ENCODE data around the gene AKT1S1.

AKT1S1 gene

DNA sequence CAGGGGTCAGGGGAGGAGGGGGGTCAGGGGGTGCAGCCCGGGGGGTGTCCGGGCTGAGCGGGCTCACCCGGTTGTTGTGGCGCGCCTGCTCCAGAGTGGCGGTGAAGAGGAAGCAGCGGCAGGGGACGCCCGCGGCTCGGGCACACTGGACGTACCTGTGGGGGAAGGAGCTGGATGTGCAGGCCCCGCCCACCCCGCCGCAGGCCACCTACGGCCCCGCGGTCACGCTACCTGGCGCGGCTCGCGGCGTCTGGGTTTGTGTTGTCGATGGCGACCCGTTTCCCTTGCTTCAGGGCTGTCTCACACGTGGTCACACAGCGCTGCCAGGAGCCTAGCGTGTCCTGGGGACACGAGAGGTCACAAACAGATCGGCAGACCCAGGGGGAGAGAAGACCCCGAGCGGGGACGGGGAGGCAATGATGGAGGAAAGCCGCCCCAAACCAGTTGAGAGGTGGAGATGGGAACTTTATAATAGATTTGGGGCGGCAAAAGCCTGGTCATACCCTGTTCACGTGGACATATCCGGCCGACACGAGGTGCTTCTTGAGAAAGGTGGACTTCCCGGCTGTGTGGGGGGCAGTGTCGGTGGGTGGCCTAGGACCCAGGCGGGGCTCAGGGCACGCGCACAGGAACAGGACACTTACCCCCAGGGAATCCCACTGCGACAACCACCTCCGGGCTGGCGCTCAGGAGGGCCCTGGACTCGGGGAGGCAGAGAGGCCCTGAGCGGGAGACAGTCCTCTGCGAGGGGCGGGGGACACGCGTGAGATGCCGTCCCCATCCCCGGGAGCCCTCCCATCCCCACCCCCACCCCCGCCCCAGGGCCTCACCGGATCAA, 15.4 kb downstream of the AKT1S1 start:
- Histone ChIP-seq H3K36me3 (ENCODE audit: control insufficient read depth in 4 of 4, insufficient read depth in 4 of 4, low read length in 3 of 4) (peaks cover 3 to 77% (median 61%) of the 10 kb centered on the region in 4 experiments), H3K9me3 (ENCODE audit: control extremely low read depth in 1 of 5, control insufficient read depth in 4 of 5, insufficient read depth in 2 of 5, low read depth in 1 of 5, low read length in 4 of 5) (no peaks in the 10 kb centered on the region), H3K4me1 (ENCODE audit: control extremely low read depth in 1 of 4, control insufficient read depth in 4 of 4, insufficient read depth in 4 of 4, low read length in 3 of 4) (peaks cover 5 to 19% (median 17%) of the 10 kb centered on the region in 4 experiments), H3K27me3 (replicated peaks in 2 of 5; ENCODE audit: control insufficient read depth in 4 of 5, insufficient read depth in 5 of 5, low read length in 4 of 5) (no peaks in the 10 kb centered on the region), H3K27ac (ENCODE audit: insufficient read depth in 1 of 2, low read depth in 1 of 2, low read length in 2 of 2, poor library complexity in 1 of 2, severe bottlenecking in 2 of 2) (no peak overlapping the region), H3K4me3 (ENCODE audit: control insufficient read depth in 1 of 7, extremely low read depth in 1 of 7, insufficient read depth in 4 of 7, low read depth in 2 of 7, low read length in 6 of 7) (no peak overlapping the region)
- 96% methylated on average over 36 of the region's 60 CpGs for WGBS (ENCODE audit: insufficient coverage)
- DNase-seq = no peak
- ChIA-PET CTCF (interaction anchor here (1.4 kb wide), 1 partner anchor 29 kb away, joined by 4 read pairs; no protein-coding TSS in a partner anchor), POLR2A (no interaction called here)

DNA sequence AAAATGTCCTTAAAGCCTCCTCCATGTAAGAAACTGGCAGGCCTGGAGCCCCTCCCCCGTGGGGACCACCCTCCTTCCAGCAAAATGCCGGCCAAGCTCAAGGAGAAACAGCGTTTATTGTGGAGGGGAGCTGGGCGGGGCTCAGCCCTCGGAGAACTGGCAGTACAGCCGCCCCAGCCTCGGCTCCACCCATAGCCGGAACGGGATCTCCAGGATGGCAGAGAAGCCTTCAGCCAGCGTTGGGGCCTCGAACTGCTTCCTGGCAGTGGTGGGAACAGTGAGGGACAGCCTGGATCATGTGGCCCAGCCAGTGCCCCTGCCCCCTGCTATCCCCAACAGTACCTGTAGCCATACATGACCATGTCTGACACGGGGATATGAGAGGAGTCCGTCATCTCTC, 16.0 kb downstream of the AKT1S1 start:
- Histone ChIP-seq H3K4me1 (ENCODE audit: control extremely low read depth in 1 of 4, control insufficient read depth in 4 of 4, insufficient read depth in 4 of 4, low read length in 3 of 4) (peaks cover 0 to 12% (median 11%) of the 10 kb centered on the region in 4 experiments), H3K4me3 (ENCODE audit: control insufficient read depth in 1 of 7, extremely low read depth in 1 of 7, insufficient read depth in 4 of 7, low read depth in 2 of 7, low read length in 6 of 7) (no peak overlapping the region), H3K27me3 (replicated peaks in 2 of 5; ENCODE audit: control insufficient read depth in 4 of 5, insufficient read depth in 5 of 5, low read length in 4 of 5) (no peaks in the 10 kb centered on the region), H3K9me3 (ENCODE audit: control extremely low read depth in 1 of 5, control insufficient read depth in 4 of 5, insufficient read depth in 2 of 5, low read depth in 1 of 5, low read length in 4 of 5) (no peaks in the 10 kb centered on the region), H3K27ac (ENCODE audit: insufficient read depth in 1 of 2, low read depth in 1 of 2, low read length in 2 of 2, poor library complexity in 1 of 2, severe bottlenecking in 2 of 2) (no peak overlapping the region), H3K36me3 (ENCODE audit: control insufficient read depth in 4 of 4, insufficient read depth in 4 of 4, low read length in 3 of 4) (peaks cover 3 to 80% (median 64%) of the 10 kb centered on the region in 4 experiments)
- 90% methylated on average over 4 of the region's 13 CpGs for WGBS (ENCODE audit: insufficient coverage)
- DNase-seq = no peak
- ChIA-PET CTCF (interaction anchor here (0.9 kb wide), 1 partner anchor 275 kb away, joined by 3 read pairs; no protein-coding TSS in a partner anchor), POLR2A (no interaction called here)

DNA sequence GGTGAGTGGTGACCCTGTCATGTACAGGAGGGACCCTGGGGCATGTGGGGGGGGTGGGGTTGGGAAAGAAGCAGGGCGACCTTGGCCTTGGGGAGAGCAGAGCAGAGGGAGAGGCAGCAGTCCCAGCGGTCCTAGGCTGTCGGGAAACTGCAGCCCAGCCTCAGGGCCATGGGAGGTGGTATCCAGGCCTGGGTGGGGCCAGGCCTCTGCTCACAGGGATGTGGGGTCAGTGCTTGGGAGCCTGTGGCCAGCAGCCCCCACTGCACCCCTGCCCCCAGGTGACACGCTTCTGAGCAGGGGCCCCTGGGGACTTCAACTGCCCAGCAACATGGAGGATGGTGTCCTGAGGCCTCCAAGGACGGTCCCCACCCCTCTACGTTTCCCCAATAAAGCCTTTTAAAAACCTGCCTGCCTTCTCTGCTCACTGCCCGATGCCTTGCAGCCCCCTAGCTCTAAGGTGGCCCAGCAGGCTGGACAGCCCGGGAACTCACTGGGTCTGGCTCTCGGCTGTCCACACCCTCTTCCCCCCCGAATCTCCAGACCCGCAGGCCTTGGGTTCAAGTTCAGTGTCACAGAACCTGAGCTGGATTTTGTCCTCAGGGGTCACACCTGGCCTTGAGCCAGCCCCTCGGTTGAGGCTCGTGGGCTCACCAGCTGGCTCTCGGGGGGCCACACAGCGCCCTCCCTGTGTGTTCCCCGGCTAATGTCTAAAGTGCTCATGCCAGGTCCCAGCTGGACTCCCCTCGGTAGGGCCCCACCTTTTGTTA, 16.6 kb downstream of the AKT1S1 start:
- CTCF ChIA-PET = interaction anchor here (0.9 kb wide), 1 partner anchor 275 kb away, joined by 3 read pairs; no protein-coding TSS in a partner anchor
- DNase-seq = no peak
- POLR2A ChIA-PET = no interaction called here
- no peaks in the 10 kb centered on the region for H3K9me3 ChIP-seq (ENCODE audit: control extremely low read depth in 1 of 5, control insufficient read depth in 4 of 5, insufficient read depth in 2 of 5, low read depth in 1 of 5, low read length in 4 of 5)
- WGBS (ENCODE audit: insufficient coverage) = 91% methylated on average over 15 of the region's 17 CpGs
- H3K27ac ChIP-seq (ENCODE audit: insufficient read depth in 1 of 2, low read depth in 1 of 2, low read length in 2 of 2, poor library complexity in 1 of 2, severe bottlenecking in 2 of 2) = no peak overlapping the region
- H3K27me3 ChIP-seq (replicated peaks in 2 of 5; ENCODE audit: control insufficient read depth in 4 of 5, insufficient read depth in 5 of 5, low read length in 4 of 5) = no peaks in the 10 kb centered on the region
- H3K4me3 ChIP-seq (ENCODE audit: control insufficient read depth in 1 of 7, extremely low read depth in 1 of 7, insufficient read depth in 4 of 7, low read depth in 2 of 7, low read length in 6 of 7) = no peak overlapping the region
- H3K4me1 ChIP-seq (ENCODE audit: control extremely low read depth in 1 of 4, control insufficient read depth in 4 of 4, insufficient read depth in 4 of 4, low read length in 3 of 4) = peaks cover 0 to 7% (median 5%) of the 10 kb centered on the region in 4 experiments
- H3K36me3 ChIP-seq (ENCODE audit: control insufficient read depth in 4 of 4, insufficient read depth in 4 of 4, low read length in 3 of 4) = peaks cover 3 to 85% (median 67%) of the 10 kb centered on the region in 4 experiments

DNA sequence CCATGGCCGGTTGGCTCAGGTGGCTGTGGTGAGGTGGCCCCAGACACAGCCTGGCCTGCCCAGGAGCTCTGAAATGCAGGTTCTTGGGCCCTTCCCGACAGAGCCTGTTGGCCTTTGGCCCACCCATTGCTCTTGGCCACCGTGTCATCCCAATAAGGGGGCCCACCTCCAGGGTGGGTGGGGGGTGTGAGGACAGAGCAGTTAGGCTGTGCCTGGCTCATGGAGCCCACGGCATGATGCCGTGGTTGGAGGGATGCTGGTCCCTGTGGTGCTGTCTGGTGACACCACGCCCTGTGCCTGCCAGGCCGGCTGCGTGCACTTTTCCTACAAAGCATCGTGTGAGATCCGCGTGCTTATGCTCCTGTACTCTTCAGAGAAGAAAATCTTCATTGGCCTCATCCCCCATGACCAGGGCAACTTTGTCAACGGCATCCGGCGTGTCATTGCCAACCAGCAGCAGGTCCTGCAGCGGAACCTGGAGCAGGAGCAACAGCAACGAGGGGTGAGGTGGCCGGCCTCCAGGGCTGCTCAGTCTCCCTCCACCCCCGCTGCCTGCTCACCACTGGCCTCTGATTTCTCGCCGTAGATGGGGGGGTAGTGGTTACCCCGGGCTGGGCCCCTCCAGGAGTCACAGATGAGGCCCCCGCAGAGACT, 17.3 kb downstream of the AKT1S1 start:
- Histone ChIP-seq H3K4me3 (ENCODE audit: control insufficient read depth in 1 of 7, extremely low read depth in 1 of 7, insufficient read depth in 4 of 7, low read depth in 2 of 7, low read length in 6 of 7) (no peak overlapping the region), H3K27me3 (replicated peaks in 2 of 5; ENCODE audit: control insufficient read depth in 4 of 5, insufficient read depth in 5 of 5, low read length in 4 of 5) (no peaks in the 10 kb centered on the region), H3K27ac (ENCODE audit: insufficient read depth in 1 of 2, low read depth in 1 of 2, low read length in 2 of 2, poor library complexity in 1 of 2, severe bottlenecking in 2 of 2) (no peak overlapping the region), H3K9me3 (ENCODE audit: control extremely low read depth in 1 of 5, control insufficient read depth in 4 of 5, insufficient read depth in 2 of 5, low read depth in 1 of 5, low read length in 4 of 5) (no peaks in the 10 kb centered on the region), H3K36me3 (ENCODE audit: control insufficient read depth in 4 of 4, insufficient read depth in 4 of 4, low read length in 3 of 4) (peaks cover 3 to 90% (median 70%) of the 10 kb centered on the region in 4 experiments), H3K4me1 (ENCODE audit: control extremely low read depth in 1 of 4, control insufficient read depth in 4 of 4, insufficient read depth in 4 of 4, low read length in 3 of 4) (no peaks in the 10 kb centered on the region)
- ChIA-PET CTCF (no interaction called here), POLR2A (interaction anchor here (1.3 kb wide), 1 partner anchor 8 kb away, joined by 3 read pairs; the partner anchor contains the start of gene PNKP)
- DNase-seq = no peak
- 92% methylated on average over 19 of the region's 22 CpGs for WGBS (ENCODE audit: insufficient coverage)

DNA sequence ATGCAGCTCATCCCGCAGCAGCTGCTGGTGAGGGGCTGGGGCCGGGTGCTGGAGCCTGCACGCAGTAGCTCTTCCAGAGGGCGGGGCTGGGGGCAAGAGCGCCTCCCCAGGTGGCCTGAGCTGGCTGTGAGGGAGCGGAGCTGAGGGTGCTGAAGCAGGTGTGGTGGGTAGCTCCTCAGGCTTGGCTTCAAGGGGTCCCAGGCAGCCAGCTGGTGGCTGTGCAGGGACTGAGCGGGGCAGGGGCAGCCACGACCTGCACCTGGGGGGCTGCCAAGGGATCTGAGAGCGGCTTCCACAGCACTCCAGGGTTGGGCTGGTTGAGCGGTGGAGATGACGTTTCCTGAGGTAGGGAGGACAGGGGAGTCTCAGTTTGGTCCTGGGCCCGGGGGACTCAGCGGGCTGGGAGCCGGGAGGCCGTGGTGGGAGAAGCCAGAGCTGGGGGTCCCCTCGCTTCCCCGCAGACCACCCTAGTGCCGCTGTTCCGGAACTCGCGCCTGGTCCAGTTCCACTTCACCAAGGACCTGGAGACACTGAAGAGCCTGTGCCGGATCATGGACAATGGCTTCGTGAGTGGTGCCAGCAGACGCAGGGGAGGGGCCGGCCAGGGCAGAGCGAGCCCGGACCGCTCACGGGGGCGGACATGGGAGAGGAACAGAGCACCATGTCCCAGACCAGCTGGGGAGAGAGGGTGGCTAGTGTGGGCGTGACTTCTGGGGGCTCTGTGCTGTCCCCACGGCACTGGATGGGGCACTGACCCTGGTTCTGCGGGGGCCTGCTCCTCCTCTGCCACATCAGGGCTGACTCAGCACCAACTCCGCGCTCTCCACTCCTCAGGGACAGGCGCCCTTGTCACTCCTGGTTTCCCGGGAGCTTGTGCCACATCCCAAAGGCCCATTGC, 18.8 kb downstream of the AKT1S1 start:
- H3K36me3 ChIP-seq (ENCODE audit: control insufficient read depth in 4 of 4, insufficient read depth in 4 of 4, low read length in 3 of 4) = peaks cover 3 to 81% (median 60%) of the 10 kb centered on the region in 4 experiments
- 97% methylated on average over 37 of the region's 37 CpGs for WGBS (ENCODE audit: insufficient coverage)
- H3K4me1 ChIP-seq (ENCODE audit: control extremely low read depth in 1 of 4, control insufficient read depth in 4 of 4, insufficient read depth in 4 of 4, low read length in 3 of 4) = peaks cover 0 to 3% (median 0%) of the 10 kb centered on the region in 4 experiments

DNA sequence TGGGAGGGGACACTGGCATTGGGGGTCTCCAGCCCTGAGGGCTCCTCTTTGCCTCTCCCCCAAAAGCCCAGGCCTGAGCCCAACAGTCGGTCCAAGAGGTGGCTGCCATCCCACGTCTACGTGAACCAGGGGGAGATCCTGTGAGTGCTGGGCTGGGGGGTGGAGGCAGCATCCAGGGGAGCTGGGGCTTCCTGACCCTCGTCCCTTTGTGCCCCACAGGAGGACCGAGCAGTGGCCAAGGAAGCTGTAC, 19.4 kb downstream of the AKT1S1 start:
- DNase-seq = no peak
- H3K9me3 ChIP-seq (ENCODE audit: control extremely low read depth in 1 of 5, control insufficient read depth in 4 of 5, insufficient read depth in 2 of 5, low read depth in 1 of 5, low read length in 4 of 5) = no peaks in the 10 kb centered on the region
- POLR2A ChIA-PET = no interaction called here
- no peaks in the 10 kb centered on the region for H3K27me3 ChIP-seq (replicated peaks in 2 of 5; ENCODE audit: control insufficient read depth in 4 of 5, insufficient read depth in 5 of 5, low read length in 4 of 5)
- no peak overlapping the region for H3K27ac ChIP-seq (ENCODE audit: insufficient read depth in 1 of 2, low read depth in 1 of 2, low read length in 2 of 2, poor library complexity in 1 of 2, severe bottlenecking in 2 of 2)
- WGBS (ENCODE audit: insufficient coverage) = 94% methylated on average over 5 of the region's 5 CpGs
- peaks cover 0 to 7% (median under 1%) of the 10 kb centered on the region in 4 experiments for H3K4me1 ChIP-seq (ENCODE audit: control extremely low read depth in 1 of 4, control insufficient read depth in 4 of 4, insufficient read depth in 4 of 4, low read length in 3 of 4)
- H3K4me3 ChIP-seq (ENCODE audit: control insufficient read depth in 1 of 7, extremely low read depth in 1 of 7, insufficient read depth in 4 of 7, low read depth in 2 of 7, low read length in 6 of 7) = no peak overlapping the region
- peaks cover 3 to 77% (median 55%) of the 10 kb centered on the region in 4 experiments for H3K36me3 ChIP-seq (ENCODE audit: control insufficient read depth in 4 of 4, insufficient read depth in 4 of 4, low read length in 3 of 4)
- CTCF ChIA-PET = interaction anchor here (1.0 kb wide), 1 partner anchor 12 kb away, joined by 3 read pairs; no protein-coding TSS in a partner anchor

More for the DNA sequence above, 18.8 kb downstream of the AKT1S1 start:
- Histone ChIP-seq H3K27ac (ENCODE audit: insufficient read depth in 1 of 2, low read depth in 1 of 2, low read length in 2 of 2, poor library complexity in 1 of 2, severe bottlenecking in 2 of 2) (no peak overlapping the region), H3K27me3 (replicated peaks in 2 of 5; ENCODE audit: control insufficient read depth in 4 of 5, insufficient read depth in 5 of 5, low read length in 4 of 5) (no peaks in the 10 kb centered on the region), H3K4me3 (ENCODE audit: control insufficient read depth in 1 of 7, extremely low read depth in 1 of 7, insufficient read depth in 4 of 7, low read depth in 2 of 7, low read length in 6 of 7) (no peak overlapping the region), H3K9me3 (ENCODE audit: control extremely low read depth in 1 of 5, control insufficient read depth in 4 of 5, insufficient read depth in 2 of 5, low read depth in 1 of 5, low read length in 4 of 5) (no peaks in the 10 kb centered on the region)
- ChIA-PET POLR2A (interaction anchor here (0.6 to 1.3 kb wide), 2 partner anchors 9 to 43 kb away, joined by 3 to 5 read pairs; partner anchors contain the start of gene PNKP), CTCF (interaction anchor here (1.0 kb wide), 1 partner anchor 11 kb away, joined by 3 read pairs; no protein-coding TSS in a partner anchor)
- no peak for DNase-seq
